SKM-1 treated with dmso at 0.1 percent for 144 hours (cell line): ENCODE measurements around the gene HOXA3.
A peak's percentile ranks its signal among the peaks of the same experiment; 100 is the strongest.

Experiments used
- DNase-seq: peaks from one replicate; lab custom pipeline; 2025; ENCODE audit not compliant: unreplicated experiment; lab: John Stamatoyannopoulos, UW

The HOXA3 gene

GRCh38 chr7:27151931-27152815 is at the start of gene HOXA3:
Gene HOXA3, minus strand, starts transcription at chr7:27152583. Its CDS starts 41,943 bp downstream, at chr7:27110640.
- no peak for DNase-seq

DNA sequence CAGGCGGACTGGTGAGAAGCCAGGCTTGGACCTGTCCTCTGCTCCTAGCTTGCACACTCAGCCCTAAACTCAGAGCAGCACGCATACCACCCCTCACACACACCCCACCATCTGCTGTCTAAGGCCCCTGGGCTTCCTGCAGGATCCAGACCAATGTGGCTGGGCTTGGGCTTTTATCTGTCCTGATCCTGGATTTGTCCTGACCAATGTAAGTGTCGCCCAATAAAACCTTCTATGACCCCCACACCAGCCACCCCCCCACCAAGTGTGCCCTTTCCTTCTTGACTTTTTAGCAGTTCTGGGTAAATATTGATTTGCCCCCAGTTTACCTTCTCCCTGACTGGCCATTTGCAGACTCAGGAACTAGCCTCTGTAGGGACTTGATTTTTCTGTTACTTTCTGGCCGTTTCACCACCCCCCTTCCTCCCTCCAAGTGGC is 49.2 kb upstream of the HOXA3 start:
- no peak for DNase-seq

DNA sequence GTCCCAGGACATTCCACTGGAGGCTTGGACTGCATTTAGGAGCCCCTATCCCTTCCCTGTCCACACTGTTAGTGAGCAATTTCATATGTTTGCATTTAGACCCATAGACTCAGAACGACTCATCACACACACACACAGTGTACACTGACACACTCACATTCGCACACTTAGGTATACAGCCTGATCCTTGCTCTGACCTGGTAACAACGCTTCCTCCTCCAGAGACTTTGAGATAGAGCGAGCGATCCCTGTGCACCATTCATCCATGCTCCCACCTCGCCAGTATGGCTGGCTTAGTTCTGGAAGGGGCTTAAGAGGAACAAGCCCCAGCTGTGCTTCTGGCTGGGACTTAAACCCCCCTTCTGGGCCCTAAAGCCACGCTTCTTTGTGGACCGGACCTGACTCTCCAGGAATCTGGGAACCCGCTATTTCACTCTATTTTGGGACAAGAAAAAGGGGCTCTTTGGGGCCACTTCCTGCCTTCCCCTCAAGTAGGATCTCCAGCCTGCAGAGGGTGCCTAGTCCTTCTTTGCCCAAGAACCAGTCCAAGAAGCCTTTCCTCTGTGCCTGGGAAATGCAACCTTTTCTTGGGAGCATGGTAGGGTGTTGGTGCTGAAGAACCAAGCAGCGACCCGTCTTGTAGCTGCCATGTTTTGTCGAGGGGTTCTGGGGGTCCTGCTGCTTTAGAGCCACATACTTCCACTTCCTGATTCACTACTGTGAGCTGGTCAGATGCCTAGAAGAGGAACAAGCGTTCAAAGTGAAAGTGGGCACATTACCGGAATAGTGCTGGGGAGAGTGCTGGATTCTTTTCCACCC is 48.6 kb upstream of the HOXA3 start:
- no peak for DNase-seq

- no peak for DNase-seq
Observed at GRCh38 chr7:27199849-27200760, 47.7 kb upstream of the HOXA3 start, which contains the start of gene HOXA13. Gene HOXA13, minus strand, starts transcription at chr7:27200091. Its CDS starts 14 bp downstream, at chr7:27200077.

GRCh38 chr7:27198871-27199801 is 46.8 kb upstream of the HOXA3 start:
- DNase-seq, result no peak

GRCh38 chr7:27198138-27198841 is 45.9 kb upstream of the HOXA3 start:
- no peak for DNase-seq

- no peak for DNase-seq
Observed at GRCh38 chr7:27197137-27198042, 45.0 kb upstream of the HOXA3 start.

GRCh38 chr7:27196287-27196767 is 43.9 kb upstream of the HOXA3 start:
- peak; percentile 66 for DNase-seq

DNA sequence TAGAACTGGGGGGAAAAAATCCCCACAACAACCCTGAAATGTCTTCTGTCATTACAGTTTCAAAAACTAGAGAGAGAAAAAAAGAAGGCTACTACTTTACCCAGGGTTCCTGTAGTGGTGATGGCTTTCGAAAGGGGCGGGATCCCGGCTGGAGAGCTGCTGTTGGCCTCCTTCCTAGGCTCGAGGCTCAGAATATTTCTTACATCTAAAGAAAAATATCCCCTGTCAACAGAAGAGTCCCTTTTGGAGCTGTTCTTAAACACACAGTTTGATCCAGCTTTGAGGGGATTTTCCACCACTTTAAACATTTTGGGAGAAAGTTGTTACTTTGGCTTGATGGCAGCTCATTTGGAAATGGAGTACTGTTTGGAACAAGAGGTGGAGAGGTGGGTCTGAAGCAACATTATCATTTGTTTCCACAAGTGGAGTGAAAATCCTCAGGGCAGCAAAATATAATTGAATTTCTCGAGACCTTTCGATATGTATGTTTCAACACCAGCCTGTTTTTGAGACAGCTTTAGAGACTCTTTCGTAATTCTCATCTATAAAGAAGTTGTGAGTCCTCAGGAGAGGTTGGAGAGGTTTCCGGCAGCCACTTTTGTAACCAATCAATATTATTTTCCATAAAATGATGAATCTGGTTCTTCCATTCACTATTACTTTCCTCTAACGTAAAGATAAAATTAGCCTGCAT is 42.5 kb upstream of the HOXA3 start:
- no peak for DNase-seq

DNA sequence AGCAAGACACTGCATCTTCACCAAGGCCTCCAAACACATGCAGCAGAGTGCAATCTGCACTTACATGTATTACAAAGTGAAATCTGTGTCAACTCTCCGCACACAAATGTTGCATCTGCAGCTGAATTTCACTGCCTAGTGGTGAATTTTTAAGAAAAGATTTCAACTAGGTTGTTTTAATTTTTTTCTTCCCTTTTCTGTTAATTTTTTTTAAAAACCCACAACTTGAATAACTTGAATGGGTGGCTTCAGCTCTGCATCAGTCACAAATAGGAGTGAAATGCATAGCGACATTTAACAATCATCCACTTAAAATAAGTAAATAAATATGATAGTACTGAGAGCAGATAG is 41.6 kb upstream of the HOXA3 start:
- DNase-seq, result no peak

- no peak for DNase-seq
Observed at GRCh38 chr7:27193335-27194001, 41.1 kb upstream of the HOXA3 start.

- no peak for DNase-seq
Observed at GRCh38 chr7:27192546-27193334, 40.4 kb upstream of the HOXA3 start.

- DNase-seq, result no peak
Observed at GRCh38 chr7:27191833-27192545, 39.6 kb upstream of the HOXA3 start.

DNA sequence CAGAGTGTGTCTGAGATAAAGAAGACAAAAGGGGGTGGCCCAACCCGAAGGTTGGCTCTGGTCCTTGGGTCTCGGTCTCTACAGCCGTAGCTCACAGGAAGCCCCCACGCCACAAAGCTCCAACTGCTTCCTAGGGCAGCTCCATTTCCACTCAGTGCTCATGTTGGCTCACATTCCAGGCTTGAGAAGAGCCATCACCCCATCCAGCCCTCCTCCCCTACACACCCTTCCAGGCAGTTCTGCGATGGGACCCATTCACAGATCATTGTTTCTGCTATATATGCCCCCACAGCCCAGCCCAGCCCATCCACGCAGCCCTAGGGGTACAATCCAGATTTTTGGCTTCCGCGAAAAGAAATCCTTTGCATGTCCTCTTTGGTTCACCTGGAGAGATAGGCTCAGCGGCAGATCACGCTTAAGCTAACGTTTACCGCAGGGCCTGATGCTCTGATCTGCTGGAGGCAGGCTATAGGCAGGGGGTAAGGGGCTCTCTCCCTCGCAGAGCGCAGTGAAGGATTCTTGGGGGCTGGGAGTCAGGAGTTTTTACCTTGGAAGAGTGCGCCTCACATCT is 38.9 kb upstream of the HOXA3 start:
- no peak for DNase-seq
